SKM-1 treated with dmso at 0.1 percent for 144 hours (cell line): Measurements from ENCODE around the gene HOXC11.

Source experiments
- DNase-seq: peaks from one replicate; lab custom pipeline; 2025; ENCODE audit not compliant: unreplicated experiment; lab: John Stamatoyannopoulos, UW

Gene HOXC11

DNA sequence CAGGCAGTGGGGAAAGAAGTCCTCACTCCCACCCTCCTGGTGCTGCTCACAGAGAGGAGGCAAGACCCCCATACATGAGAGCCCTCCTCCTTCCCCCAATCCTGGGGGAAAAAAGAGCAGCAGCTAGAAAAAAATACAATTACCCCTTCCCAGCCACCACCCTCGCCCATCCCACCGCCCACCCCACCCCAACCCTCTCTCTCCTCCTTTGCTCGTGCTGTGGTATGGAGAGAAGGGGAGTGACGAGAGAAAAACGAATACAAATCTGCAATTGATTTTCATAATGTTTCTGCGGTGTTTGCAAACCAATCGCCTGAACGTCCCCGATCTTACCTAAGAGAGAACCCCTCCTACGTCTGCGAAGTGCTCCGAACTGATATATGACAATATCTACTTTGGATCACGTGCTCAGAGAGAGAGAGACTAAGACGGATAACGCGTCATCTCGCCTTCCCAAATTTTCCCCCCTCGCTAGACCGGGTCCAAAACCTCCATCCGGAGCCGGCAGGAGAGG is at the start of gene HOXC11:
TSS of gene HOXC11 (plus strand) at position 405 of the 514 bp plus-strand sequence. CDS start 116 bp downstream, outside the sequence.
- no peak for DNase-seq

DNA sequence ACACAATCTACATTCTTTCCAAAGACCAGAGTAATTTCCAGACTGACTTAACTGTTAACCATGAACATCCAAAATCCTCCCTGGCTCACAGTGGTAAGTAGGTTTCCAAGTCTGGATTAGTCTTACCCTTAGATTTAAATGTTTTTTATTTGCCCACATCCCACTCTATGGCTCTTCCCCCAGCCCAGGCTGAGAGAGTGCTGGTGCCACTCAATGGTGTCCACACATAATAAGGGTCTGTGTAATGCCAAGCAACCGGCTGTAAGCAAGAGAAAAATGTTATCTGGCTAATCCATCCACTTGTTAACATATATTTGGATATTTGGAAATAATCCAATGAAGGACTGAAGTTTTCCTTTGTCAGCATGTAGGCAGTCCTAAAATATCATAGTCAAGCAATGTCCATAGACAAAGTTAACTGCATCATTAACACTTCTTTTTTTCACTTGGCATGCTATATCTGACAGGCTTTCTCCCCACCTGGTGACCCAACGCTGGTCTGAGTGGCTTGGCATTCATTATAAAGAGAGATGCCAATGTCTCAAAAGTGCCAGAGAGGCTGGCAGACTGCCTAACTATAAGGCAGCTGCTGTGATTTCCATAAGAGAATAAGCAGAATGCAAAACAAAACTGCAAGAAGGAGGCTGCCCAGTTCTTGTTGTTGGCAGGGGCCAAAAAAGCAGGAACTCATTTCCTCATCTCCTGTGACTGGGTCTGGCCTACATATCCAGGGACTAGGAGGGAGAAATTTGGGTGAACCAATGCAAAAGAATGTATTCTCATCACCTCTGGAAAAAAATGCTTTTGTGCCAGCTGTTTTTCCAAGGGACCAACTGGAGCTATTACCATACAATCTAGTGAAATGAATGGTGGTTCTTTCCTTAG is 48.2 kb upstream of the HOXC11 start:
- no peak for DNase-seq

DNA sequence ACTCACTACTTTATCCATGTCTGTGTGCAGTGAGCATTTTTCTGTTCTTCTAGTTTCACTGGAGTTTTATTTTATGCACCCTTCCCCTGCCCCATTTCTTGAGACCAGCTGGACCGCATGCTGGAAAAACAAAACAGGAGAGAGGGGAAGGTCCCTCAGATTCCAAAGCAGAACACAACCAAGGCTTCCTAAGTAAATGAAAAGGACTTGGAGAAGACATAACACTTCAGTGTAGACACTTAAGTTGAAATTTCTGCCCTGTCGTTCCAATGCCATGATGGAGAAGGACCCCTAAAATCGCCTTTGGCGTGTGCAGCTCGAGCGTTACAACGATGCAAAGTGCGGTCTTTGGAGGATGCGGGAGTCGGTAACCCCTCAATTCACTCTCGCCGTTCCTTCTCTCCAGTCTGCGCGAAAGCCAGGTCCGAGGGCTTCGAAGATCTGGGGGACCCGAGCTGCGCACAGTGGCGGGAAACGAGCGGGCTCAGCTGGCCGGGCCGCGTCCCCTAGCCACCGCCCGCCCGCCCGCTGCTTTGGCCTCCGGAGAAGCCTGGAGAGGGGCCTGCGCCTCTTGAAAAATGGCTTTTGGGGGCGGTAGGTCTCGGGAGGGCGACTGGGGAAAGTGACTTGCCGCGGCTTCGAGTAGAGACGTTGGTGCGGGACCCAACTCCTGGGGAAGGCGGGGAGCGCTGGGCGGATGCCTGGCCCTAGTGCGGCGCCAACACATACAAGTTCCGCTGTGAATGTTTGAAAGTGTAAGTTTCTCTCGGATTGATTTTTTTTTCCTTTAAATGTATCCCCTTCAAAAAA is 45.5 kb upstream of the HOXC11 start:
- no peak for DNase-seq

DNA sequence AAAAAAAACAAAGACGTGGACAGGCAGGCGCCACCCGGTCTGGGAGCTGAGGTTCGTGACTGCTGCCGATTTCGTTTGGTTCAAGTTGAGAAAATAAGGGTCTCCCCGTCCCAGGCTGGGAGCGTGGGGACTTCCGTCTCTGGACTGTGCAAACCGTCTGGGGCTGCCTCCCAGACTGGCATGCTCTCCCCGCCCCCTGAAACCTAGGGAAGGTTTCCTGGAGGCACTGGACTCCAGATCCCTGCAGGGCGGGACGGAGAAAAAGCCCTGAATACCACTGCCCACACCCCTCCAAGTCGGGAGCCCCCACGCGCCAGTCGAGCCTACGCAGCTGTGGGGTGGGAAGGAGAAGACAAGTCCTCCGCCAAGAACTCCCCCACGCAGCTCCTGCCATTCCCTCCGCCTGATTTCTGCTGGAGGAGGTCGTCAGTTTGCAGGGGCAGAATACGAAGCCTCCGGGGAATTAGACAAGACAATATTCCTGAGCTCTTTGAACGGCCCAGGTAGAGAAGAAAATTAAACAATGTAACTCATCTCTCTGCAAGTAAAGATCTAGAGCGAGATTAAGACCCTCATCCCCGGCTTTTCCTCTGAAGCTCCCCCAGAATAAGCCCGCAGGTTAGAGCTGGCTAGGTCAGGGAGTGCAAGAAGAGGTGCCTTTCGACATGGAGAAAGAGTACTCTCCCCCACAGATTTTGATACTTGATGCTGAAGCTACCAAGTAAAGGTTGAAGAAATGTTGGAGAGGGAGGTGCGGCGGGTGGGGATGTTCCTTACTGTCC is 44.7 kb upstream of the HOXC11 start:
- DNase-seq, result no peak

DNA sequence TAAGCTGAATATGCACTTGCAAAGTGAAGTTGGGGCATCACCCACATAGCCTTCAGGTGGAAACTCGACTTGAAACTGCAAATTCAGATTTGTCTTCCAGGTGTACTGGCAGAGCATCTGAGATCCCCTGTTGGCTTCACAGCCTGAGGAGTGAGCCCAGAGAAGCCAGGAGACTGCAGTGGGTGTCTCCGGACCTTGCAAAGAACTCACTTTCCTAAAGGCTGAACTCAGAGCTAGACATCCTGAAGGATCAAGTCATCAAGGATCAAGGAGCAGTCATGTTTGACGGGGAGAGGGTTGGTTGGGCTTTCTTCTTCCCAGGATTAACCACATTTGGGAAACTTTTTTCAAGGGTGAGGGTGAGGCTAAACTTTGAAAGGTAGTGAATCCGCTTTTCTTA is 43.4 kb upstream of the HOXC11 start:
- no peak for DNase-seq

DNA sequence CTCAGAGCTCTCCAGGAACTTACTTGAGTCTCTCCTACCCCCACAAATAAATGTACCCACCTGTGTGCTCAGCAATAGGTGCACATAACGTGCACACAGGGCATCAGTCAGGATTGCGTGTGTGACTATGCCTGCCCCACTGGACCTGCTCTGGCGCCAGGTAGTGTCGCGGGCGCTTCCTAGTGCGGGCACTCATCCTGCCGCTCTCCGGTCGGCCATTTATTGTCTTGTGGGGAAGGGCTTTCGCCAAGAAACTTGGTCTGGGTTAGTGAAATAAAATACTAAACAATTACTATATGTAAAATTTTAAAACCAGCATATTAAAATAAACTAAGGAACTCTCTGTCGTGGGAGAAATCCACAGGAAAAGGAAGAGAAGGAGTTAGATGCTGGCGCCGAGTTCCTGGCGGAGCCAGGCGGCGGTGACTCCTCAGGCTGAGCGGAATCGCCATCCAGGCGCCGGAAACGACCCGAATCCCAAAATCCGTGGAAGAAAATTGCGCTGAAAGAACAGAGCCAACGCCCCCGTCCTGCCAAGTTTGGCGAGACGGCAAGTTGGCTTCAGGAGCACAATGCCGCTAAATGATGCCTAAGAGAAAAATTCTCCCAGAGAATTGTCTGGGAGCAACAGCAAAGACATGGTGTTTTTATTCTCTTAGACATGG is 42.2 kb upstream of the HOXC11 start:
- no peak for DNase-seq

DNA sequence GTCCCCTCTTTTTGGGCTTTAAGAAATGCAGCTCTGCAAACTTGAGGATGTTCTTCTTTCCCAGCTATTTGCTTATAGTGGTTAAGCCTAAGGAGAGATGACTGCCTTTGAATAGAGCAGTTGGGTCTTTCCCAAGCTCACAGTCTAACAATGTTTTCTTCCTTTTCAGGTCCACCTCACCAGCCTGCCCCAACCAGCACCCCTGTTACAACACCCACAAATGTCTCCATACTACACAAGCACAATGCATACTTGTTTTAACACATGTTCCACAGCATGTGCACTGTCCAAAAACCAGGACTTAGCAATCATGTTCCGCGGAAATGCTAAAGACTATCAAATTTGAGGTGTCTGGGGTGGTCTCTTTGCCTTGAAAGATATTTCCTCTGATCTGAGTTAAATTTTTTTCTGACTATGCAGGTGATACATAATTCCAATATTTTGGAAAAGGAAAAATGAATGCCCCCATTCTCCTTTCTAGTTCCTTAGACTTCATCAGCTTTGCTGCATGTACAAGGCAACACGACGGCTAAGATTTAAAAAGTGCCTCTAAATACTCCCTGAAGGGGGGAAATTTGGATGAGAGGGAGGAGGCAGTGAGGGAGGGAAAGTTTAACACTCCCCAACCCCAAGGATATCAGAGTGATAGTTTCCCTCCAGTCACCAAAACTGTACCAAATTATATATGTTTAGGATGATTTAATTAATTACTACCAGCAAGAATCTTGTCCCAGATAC is 40.9 kb upstream of the HOXC11 start:
- DNase-seq, result no peak

DNA sequence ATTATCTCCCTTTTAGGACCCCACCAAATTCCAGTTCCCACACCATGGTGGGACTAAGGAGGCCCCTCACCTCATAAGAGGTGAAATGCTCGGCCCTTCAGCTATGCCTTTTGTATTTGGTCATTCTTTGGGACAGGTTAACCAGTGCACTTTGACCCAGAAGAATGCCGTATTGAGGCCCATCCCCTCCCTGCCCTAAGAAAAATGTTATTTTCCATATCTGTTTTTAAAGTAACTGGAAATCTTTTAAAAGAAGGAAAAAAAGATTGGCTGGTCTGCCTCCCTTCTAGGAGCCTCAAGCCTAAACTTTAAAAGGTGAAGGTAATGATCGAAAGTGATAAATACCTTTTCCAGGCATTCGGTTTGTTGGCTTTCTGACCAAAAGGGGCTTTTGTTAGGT is 40.0 kb upstream of the HOXC11 start:
- DNase-seq, result no peak

DNA sequence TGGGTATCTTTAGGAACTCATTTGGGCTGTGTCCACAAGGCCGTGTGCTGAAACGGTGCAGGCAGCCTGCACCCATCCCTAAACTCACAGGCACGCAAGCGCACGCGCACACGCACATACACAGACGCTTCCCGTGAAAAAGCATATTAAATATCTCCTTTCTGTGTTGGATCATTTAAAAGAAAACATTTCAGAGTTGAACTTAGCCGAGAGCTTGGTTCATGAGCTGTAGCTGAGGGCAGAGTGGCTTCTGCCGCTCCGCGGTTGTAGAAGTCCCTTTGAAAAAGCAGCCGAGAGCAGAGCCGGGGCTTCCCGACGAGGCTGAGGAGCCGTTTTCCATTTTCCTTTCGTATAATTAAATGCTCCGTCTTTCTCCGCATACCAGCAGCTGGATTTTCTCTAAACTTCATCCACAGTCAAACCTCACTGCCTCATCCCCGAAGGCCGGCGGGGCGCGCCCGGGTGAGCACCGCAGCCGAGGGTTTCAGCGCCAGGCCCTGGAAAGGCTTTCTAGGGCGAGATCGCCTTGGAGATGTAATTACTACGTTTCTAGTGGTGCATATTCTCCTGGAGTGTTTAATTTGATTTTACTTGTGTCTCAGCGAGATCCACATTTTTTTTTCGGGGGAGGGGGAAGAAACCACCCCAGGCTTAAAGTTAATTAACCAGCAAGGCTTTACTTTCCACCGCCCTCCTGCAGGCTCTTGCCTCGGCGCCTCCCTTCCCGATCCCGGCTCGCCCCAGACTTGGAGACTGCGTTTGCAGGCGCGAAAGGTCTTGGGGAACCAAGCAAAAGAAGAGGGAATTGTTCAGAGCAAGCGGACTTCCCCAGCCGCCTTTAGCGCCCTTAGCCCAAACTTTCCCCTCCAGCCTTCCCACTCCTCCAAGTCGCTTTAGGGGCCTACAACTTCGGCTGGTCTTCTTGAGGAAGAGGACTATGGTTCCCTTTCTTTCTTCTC is 37.3 kb upstream of the HOXC11 start:
- no peak for DNase-seq

DNA sequence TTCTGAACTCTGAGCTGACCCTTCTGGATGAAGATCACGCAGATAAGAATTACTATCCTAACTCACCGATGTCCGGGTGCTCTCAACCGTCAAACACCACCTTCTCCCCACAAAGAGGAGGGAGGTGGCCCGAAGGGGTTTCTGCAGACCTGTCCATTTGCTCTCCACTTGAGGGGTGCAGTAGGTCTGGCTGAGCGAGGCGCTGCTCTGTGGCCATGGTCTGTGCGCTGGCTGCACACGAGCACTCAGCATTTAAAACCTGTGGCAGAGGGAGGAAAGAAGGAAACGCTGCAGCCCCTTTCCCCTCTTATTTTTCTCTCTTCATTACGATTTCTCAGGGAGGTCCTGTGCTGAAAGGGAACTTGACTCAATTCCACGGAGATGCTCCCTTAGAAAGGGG is 35.8 kb upstream of the HOXC11 start:
- no peak for DNase-seq

DNA sequence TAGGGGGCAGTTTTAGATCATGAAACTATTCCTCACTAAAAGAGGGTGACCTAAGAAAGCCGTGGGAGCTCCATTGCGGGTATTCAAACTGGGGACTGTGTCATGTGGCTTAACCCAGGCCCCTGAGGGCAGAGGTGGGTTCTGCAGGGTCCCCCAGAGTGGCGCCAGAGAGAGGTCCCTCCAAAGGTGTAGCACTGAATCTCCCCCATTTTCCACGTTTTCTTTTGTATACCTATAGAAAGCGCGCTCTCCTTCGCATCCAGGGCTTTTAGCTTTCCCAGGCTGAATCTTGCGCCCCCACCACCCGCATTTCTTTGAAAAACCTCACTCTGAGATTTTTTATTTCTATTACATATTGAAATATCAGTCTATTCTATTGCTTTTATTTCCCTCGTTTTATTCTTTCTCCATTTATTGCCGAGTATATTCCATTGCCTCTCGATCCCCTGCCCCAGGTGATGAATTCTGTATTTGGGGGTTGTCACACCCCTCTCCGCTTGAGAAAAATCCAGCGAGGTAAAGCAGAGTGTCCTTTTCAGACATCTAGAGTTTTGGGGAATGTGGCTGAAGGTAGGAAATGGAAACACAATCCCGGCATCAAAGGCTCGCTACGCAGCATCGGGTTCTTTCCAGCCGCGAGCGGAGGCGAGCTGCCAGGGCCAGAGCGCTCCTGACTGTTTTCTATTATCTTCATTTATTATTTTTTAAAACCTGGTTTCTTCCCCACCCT is 35.2 kb upstream of the HOXC11 start:
- DNase-seq, result no peak

DNA sequence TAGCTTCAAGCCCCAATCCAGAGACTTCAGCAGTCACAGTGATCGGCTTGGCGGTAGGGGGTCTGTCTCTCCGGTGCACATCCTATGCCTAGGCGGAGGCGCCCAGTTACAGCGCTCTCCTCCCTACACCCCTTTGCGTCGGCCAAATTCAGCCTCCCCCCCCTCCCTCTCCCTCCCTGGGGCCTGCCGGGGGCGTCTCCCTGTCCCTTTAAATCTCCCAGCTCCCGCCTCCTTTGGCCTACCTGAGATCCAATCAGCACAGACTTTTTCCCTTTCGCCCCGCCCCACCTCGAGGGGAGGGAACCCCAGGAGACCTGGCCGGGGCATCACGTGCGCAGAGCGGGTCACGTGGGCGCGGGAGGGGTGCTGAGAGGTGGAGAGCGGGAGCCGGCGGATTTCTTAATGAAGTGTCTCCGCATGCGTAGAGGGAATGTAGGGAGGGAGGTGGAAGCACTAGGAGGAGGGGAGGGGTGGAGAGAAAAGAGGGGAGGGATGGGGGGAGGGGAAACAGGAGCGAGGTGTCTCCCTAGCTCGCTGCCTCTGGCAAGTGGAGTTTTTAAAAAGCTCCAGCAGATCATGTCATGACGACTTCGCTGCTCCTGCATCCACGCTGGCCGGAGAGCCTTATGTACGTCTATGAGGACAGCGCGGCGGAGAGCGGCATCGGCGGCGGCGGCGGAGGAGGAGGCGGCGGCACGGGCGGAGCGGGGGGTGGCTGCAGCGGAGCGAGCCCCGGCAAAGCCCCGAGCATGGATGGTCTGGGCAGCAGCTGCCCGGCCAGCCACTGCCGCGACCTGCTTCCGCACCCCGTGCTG is 34.4 kb upstream of the HOXC11 start, which contains the start of gene HOXC13:
TSS of gene HOXC13 (plus strand) at position 506 of the 815 bp plus-strand sequence. CDS start at position 582, 76 bp downstream.
- DNase-seq, result no peak

DNA sequence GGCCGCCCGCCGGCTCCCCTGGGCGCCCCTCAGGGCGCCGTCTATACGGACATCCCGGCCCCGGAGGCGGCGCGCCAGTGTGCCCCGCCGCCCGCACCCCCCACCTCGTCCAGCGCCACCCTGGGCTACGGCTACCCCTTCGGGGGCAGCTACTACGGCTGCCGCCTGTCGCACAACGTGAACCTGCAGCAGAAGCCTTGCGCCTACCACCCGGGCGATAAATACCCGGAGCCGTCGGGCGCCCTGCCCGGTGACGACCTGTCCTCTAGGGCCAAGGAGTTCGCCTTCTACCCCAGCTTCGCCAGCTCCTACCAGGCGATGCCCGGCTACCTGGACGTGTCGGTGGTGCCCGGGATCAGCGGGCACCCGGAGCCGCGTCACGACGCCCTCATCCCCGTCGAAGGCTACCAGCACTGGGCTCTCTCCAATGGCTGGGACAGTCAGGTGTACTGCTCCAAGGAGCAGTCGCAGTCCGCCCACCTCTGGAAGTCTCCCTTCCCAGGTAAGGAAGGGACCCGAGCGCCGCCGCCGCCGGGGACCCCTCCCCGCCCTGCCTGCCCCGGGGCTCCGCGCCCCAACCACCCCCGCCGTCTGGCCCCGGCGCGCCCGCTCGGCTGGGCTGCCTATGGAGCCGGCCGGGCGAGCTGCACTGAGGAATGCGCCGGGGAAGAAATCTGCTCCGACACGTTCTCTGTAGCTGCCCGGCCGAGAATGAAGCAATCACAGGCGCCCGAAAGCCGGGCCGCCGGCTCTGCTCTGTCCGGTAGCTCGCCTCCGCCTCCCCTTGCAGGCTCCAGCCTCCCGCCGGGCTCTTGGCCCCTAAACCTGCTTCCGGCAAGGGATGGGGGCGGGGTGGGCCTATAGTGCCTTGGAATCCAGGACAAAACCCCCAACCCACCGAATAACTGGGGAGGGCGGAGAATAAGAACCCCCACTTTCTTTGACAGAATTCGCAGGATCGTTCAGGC is 33.5 kb upstream of the HOXC11 start:
- no peak for DNase-seq

DNA sequence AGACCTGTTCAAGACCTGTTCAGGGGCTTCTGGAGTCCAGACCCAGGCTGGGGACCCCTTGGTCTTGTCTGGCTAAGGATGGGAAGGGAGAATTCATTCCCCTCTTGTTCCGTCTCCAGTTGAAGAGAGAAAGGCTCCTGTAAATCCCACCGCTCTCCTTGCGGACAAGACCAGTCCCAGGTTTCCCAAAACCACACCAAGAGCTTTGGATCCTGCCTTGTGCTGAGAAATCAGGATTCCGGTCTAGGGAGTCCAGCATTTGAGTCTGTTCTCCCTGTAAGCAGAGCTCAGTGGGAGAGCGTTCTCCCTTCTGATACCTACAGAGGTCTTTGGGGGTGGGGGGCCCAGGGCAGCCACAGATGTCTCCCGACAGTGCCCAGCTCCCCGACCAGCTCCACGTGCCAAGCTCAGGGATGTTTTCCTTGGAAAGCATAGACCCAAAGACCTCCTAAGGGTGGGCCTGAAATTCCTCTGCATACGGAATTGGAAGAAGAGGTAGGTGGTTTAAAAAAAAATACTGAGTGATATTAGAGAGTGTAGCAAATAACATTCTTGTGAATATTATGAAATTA is 32.4 kb upstream of the HOXC11 start:
- DNase-seq, result no peak

DNA sequence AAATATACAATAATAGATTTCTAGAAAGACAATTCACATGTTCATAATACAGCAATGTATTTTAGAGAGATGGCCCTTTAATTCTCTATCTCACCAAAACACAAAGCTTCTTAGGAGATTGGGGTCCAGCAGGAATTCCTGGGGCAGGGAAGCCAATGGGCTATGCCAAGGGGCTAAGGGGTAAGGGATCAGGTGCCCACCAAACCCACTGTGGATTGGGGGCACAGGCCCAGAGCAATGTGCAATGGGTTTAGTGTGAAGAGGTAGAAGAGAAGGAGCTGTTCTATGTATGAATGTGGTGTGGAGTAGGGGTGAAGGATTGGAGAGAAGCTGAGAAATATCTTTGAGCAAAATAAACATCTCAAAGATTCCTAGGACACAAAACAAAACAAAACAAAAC is 31.7 kb upstream of the HOXC11 start:
- DNase-seq, result no peak

DNA sequence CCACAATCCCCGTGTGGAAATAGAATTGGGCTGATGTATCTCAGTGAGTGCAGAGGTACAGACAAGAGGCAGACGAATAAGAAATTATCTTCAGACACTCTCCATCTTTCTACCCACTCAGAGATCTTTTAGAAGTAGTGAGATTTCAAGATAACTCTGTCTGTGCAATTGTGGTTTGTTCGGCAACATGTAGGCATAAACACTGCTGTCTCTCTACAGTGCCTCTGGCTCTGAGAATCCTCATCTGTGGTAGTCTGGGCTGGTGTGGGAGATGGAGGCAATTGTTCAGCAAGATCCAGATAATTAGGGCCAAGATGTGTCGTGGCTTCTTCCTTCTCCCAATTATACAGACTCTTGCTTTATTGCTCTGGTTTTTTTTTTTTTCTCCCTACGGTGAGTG is 31.2 kb upstream of the HOXC11 start:
- no peak for DNase-seq
